NOMO-1 (cell line): ENCODE data around the gene WHRN.
A peak's percentile ranks its signal among the peaks of the same experiment; 100 is the strongest.

Source experiments
- DNase-seq, 2 experiments: peaks; one replicate each; lab custom pipeline; 2025; ENCODE audit not compliant: unreplicated experiment in 2 of 2; lab: John Stamatoyannopoulos, UW

Gene WHRN

DNA sequence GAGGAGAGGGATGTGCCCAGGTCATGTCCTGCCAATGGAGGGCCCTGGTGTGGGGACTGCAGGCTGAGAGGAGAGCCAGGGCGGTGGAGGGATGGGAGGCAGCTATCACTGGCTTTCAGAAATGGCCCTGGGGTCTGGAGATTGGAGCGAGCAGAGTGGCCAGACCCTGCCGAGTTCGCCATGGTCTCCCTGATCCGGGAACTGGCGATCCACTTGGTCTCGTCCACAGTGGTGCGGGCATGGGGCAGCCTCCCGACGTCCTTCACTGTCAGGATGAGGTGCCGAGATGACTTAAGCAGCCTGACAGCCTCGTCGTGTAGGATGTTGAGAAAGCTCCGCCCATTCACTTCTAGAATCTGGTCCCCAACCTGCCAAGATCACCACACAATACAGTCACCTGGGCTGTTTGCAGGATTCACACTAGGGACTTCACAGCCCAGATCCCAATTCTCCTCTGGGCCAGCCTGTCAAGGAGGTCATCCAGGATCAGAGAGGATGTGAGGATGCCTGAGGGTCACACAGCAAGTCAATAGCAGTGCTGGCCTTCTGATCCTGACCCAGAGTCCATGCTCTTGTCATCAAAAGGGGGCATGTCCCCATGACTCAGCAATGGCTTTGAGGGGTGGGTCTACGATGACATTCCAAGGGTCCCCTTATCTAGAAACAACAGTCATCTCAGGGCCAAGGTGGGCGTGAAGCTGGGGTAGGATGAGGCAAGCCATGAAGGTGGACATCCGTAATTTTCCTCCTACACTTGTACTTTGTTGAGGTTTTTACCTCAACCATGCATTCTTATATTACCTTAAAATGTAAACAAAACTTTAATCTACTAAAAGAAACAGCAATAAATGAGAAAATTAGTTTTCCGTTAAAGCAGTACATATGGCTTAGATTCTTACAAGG, 79.0 kb downstream of the WHRN start:
- DNase-seq: no peak

DNA sequence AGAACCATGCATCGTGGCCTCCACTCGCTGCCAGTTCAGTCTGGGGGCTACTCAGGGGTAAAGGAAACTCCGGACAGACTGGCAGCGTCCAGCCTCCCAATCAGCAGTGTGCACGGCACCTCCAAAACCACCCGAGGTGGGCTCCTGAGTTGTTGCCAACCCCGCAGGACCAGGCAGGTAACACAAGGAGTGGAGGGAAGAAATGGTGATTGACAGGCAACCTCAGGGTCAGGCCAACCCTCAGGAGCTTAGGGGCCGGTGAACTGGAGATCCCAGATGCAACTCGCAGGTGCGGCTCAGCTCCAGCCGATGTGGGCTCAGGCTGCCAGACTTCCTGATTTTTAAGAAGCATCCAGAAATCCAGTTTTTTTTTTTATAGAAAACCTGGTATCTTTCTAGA, 80.1 kb downstream of the WHRN start:
- DNase-seq: no peak

DNA sequence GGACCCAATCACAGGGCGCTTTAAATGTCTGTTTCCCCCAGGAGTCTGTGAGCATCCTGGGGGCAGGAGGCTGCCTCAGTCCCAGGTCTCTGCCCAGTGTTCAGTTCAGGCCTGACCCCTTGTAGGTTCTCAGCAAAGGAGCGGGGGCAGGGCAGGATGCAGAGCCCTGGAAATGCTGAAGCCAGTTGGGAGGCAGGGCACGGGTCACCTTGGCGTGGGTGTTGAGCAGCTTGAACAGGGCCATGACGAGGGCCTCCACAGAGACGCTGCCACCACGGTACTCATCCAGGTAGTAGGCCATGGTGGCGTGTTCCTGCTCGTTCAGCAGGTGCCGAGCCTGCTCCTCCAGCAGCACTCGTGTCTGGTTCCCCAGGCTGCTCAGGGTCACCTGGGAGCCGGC, 81.1 kb downstream of the WHRN start:
- no peak for DNase-seq

DNA sequence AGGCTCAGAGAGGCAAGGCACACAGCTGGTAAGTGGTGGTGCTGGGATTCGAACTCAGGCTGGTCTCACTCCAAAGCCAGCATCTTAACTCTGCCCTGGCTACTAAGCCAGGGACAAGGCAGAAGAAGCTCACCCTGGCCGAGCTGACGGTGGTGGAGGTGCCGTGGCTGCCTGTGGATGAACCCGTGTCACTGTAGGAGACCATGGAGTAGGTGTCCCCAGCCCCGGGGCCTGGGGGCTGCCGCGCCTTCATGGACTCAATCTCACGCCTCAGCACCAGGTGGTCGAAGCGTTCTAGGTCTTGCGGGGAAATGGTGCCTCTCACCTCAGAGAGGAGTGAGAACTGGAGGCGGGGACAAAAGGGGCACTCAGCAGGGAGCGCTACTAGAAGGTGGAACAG, 82.1 kb downstream of the WHRN start:
- DNase-seq: no peak

DNA sequence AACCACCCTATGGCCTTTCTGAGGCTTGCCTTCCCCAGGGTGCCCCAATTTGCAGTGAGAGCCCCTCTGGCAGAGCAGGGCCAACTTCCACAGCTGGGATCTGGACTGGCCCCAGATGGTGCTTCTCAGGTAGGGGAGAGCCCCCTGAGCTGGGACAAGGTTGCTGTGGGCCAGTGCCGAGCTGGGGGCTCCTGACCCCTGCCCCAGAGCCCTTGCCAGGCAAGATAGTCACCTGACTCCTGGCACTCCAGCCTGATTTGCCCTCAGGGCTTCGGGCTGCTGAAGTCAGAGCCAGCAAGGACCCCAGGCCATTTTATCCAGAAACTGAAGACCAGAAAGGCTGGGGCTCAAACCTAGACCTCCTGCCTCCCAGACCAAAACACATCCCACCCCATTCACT, 84.1 kb downstream of the WHRN start:
- DNase-seq: no peak

DNA sequence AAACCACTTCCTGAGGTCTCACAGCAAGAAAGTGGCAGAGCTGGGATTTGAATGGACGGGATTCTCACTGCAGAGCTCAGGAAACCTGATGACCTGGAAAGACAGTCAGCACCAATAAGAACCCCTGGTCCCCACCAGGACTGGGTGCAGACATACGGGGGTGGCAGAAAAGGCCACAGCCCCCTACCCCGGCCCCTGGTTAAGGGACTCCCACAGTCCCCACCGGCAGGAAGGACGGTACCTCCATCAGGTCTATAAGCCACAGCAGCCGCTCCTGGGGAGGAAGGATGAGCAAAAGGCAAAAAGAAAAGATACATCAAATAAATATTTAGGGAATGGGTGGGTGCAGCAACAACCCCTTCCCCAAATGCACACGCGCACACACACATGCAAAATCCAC, 85.5 kb downstream of the WHRN start:
- DNase-seq: no peak

DNA sequence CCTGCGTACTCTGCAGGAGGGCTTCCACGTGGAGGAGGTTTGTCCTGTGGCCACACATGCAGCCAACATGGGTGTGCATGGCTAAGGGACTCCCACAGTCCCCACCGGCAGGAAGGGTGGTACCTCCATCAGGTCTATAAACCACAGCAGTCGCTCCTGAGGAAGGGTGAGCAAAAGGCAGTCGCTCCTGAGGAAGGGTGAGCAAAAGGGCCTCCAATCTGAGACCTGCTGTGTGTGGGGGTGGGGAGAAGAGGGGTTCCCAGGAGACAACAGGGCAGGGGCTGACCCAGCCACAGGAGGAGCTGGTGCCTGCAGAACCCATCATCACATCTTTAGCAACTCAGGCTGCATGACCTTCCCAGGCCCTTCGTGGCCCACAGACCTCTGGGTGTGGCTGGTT, 87.2 kb downstream of the WHRN start:
- no peak for DNase-seq

DNA sequence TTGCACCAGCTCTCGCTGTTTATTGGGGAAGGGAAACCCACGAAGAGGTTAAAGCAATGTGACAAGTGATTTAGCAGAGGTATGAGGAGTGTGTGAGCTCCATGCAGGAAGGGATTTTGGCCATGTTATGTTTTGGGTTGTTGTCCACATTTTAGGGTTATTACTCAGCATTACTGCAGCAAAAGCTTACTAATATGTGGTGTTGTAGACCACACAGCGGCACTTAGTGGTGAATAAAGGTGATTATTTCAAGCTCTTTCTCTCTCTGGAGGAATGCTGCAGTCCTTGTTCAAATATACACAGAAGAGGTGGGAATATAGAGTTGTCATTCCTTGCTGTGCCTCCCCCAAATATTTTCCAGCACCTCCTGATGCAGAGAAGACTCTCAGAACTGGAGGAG, 87.8 kb downstream of the WHRN start:
- DNase-seq: no peak

DNA sequence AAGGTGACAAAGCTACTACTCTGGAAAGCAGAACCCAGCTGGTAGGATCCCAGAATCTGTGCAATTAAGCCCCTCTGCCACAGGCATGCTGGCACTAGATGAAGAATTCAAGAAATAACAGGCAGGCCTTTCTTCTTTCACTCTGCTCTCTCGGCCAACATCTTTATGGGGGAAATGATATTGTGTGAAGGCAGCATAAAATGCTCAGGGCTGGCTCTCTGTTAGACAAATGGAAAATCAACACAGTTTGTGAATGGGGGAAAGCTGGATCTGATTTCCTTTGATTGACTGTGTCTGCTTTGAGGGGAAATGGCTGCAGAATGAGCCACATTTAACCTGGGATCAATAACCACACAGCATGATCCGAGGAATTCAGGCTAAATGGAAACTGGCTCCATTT, 88.4 kb downstream of the WHRN start:
- no peak for DNase-seq

DNA sequence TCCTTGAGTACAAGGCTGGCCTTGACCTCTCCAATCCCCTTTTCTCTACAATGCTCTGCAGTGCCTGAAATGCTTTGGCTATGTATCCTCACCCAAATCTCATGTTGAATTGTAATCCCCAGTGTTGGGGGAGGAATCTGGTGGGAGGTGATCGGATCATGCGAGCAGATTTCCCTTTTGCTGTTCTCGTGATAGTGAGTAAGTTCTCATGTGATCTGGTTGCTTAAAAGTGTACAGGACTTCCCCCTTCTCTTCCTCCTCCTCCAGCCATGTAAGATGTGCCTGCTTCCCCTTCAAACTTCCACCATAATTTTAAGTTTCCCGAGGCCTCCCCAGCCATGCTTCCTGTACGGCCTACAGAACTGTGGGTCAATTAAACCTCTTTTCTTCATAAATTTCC, 89.0 kb downstream of the WHRN start:
- DNase-seq: no peak

DNA sequence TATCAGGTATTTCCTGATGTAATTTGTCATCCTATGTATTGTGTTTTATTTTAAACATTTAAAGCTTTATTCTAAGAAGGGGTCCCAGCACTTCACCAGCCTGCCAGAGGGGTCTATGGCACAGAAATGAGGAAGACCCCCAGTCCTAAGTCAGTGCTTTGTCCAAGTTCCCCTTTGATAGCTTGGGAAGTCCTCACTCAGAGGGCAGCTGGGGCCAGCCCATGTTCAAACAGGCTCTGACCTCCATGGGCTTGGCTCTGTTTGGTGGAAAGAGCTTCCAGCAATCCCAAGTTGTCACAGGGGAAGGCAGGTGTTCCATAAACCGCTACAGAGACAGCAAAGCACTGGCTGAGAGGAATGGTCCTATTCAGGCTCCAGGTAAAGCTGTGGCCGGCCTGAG, 90.9 kb downstream of the WHRN start:
- DNase-seq: no peak

DNA sequence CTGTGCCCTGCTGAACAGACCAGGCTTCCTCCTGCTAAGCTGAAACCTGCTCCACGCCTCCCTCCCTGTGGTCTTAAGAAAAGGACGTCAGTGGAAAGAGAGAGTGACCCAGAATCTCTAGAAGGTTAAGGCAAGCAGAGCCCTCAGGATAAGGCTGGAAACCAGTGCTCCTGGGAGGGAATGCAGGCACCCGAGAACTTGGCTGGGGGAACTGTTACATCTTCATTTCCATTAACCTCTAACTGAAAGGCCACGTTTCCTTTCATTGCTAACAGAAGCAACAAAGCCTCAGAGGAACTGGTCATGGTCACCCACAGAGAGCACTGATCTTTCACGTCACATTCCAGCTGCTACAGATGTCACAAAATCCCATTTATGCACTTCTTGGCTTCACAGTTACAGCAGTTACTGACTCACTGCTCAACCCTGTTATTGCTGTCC, 91.4 kb downstream of the WHRN start:
- no peak for DNase-seq

DNA sequence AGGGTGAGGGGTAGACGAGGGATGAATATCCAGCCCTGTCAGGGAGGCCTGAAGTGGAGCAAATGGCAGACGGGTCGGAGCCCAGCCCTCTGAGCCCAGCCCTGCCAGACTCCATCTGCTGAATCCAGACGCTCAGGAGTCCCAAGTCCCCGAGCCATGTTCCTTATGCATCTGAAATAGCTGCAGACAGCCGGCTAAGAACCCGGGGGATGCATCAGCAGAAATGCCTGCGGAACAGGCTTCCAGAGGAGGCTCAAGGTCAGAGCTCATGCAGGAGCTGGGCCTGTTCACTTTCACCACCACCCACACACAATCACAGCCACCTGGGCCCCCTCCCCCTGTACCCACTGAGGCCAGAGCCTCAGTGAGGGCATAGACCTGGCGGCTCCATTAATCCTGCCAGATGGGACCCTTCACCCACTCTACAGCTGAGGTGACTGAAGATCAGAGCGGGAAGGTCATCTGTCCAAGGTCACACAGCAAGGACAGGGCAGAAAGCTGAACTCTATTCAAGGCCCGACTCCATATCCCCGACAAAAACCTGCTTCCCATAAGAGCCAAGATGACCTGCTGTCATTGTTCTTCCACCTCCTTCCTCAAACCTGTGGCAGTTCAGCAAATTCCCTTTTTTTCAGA, 93.1 kb downstream of the WHRN start:
- DNase-seq: no peak

DNA sequence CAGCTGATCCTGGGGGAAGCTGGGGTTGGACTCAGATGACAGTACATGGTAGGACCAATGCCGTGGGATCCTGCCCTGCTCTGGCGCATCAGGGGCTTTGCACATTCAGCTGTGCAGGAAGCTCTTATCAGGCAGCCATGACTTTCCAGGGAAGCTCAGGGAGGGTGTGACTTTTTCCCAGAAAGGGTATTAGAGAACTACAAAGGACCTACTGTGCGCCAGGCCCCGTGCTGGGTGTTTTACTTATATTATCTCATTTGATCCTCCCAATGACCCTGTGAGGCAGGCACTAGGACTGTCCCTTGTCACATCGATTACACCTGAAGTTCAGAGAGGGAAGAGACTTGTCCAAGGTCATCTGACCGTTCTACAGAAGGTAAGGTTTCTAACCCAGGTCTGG, 93.8 kb downstream of the WHRN start:
- no peak for DNase-seq

DNA sequence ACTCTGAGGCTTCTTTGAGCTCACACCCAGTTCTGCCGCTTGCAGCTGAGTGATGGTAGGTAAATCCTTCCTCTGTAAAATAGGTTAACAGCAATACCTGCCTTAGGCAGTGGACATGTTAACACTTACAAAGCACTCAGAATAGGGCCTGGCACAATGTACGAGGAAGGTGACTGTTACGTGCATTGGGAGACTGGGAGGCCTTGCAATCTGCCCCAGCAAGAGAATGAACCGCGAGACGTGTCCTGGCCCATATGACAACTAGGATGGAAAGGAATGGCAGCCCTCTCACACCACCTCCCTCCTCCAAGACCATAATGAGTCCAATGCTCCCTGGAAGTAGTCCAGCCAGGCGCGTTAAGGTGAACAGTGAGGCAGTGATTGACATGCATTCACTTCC, 94.4 kb downstream of the WHRN start:
- DNase-seq: no peak

DNA sequence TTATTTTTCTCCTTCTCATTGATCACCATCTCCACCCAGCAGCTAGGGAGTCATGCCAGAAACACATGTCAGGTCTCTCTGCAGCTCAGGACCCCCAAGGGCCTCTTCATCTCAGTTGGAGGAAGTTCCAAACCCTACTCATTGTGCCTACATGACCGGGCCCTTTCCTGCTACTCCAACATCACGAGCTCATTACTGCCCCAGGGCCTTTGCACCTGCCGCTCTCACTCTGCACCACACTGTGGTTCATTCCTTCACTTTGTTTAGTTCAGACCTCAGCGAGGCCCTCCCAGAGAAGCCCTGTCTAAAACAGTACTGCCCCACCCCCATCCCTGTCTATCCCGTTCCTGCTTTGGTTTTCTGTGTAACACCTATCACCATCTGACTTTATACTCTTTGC, 95.4 kb downstream of the WHRN start:
- no peak for DNase-seq

DNA sequence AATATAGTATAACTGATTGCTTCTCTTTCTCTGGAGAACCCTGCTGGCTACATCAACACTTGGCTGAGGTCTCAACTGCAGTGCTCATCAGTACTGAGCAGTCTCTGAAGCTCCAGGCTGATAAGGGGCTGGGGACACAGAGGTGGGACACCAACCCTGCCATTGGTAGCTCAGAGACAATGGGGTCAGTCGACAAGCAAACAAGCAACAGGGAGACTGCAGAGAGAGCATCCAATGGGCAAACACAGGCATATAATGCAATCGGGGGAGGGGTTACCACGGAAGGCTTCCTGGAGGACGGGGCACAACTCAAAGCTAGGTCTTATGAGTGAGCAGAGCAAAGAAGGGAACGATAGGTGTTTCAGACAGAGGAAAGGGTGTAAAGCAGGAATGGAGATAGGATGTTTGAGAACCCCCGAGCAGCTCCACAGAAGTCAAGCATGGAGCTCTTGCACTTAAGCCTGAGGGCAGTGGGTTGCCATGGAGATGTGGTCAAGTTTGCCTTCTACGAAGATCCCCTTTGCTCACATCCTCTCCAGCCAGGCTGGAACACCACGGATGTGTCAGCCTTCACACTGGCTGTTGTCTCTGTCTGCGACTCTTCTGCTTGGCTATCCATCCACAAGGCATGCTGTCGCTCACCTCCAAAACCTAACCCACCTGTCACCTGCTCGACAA, 96.0 kb downstream of the WHRN start:
- peak; percentile 8 to 17 for DNase-seq

DNA sequence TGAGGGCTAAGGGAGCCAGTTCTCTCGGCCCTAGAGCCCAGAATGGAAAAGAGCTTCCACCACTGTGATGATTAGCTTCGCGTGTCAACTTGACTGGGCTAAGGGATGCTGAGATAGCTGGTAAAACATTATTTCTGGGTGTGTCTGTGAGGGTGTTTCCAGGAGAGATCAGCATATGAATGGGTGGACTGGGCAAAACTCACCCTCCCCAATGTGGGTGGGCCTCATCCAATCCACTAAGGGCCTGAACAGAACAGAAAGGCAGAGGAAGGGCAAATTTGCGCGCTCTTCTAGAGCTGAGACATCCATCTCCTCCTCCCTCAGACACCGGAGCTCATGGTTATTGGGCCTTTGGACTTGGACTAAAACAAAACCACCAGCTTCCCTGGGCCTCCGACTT, 96.6 kb downstream of the WHRN start:
- DNase-seq: no peak

DNA sequence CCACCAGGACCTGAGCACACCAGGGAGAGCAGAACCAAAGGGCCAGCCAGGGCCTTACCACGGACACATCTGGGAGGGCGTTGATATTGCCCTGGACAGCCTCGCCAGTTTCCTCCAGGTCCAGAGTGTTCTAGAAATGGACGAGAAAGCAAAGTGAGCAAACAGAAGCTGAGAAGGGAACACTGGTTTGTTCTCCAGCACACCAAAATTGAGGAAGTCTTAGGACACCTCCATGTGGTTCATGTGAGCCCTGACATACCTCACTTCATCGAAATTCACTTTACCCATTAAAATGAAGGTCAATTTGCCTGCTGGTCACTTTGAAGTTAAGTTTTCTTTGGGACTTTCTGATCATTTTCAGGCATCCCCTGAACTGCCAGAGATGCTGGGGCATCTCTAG, 97.4 kb downstream of the WHRN start:
- no peak for DNase-seq

DNA sequence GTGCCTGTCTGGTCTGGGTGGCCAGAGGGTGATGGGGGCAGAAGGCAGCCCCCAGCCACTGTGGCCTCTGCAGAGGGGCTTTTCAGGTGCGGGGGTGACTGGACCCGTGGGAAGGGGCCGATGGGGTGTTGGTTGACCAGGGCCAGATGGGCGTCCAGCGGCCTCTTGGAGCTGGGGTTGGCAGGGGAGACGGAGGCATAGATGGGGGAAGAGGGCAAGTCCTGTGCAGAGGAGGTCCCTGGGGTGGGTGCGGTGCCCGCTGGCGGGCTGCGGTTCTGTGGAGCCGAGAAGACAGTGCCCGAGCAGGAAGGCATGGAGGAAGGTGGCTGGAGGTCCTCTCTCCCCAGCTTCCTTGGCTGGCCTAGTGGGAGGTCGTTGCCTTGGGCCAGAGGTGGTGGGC, 98.8 kb downstream of the WHRN start:
- no peak for DNase-seq

DNA sequence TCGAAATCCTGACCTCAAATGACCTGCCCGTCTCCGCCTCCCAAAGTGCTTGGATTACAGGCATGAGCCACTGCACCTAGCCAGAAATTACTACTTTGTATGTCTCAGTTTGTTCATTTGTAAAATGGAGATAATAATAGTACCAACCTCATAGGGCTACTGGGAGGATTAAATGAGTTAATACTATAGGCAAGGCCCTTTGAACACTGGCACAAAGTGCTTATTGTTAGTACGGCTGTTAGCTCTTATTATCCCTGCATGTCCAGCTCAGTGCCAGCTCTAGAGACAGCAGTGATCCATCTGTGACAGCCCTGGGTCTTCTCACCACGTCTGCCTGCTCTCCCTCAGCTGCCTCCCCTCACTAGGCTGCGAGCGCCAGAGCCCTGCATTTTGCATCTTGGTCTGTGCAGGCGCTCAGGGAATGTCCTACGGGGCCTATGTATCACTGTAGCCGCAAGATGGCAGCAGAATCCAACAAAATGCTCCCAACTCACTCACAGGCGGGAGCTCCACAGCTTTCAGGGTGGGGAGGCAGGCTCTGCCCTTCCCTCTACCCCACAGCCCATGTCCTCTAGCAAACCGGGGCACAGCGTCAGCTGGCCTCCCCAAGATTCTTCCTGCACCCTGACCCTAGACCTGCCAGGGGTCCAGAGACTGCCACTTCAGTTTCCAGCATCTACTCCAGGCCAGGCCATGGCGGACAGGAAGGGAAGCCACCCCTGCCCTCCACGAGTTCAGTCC, 99.8 kb downstream of the WHRN start:
- DNase-seq: peak; percentile 72 to 73
